ENCODE results near the gene PLCB2. TPM values are rescaled to one million over a fixed set of nuclear protein-coding genes. Genes with fewer than 3 reads are reported as not detected.

PLCB2 gene
- total RNA-seq, 3 donors from 2014 or later (not counting 1 experiment from before 2014, with no cell fraction given): 345 to 440 (median 432) TPM

- DNase-seq: peak; percentile 62 to 82
- H3K27ac Mint-ChIP-seq: no peak overlapping the region
- no peak overlapping the region for H3K4me3 ChIP-seq (ENCODE audit: low read length)
Measured at GRCh38 chr15:40344631-40345120, 36.9 kb upstream of the PLCB2 start.

GRCh38 chr15:40344217-40344616 lies 36.5 kb upstream of the PLCB2 start:
- Histone ChIP-seq H3K27ac (ENCODE audit: low read length) (no peak overlapping the region), H3K27me3 (ENCODE audit: control insufficient read depth, insufficient read depth, low read length) (no peaks in the 10 kb centered on the region), H3K4me3 (ENCODE audit: low read length) (no peak overlapping the region), H3K36me3 (ENCODE audit: control insufficient read depth, insufficient read depth, low read length) (no peaks in the 10 kb centered on the region), H3K9me3 (ENCODE audit: control insufficient read depth, insufficient read depth, low read length) (no peaks in the 10 kb centered on the region), H3K4me1 (ENCODE audit: control insufficient read depth, insufficient read depth, low read length) (peaks cover 17% of the 10 kb centered on the region)
- no peak for DNase-seq
- Mint-ChIP-seq H3K4me3 (no peak overlapping the region), H3K9me3 (no peaks in the 10 kb centered on the region), H3K36me3 (no peaks in the 10 kb centered on the region), H3K4me1 (peaks cover 0 to 5% of the 10 kb centered on the region in 2 donors), H3K27ac (no peak overlapping the region), H3K27me3 (ENCODE audit: low read depth in 2 of 2) (no peaks in the 10 kb centered on the region)
- intact Hi-C loops (cut with micrococcal nuclease): loop anchor here (1.0 kb wide), 1 partner anchor 77 kb away; no protein-coding TSS in a partner anchor
- peak in 1 of 3 donors; percentile 12 for ATAC-seq
- TF ChIP-seq CTCF (IDR thresholded peaks at IDR 0.05): no peak
- 45% methylated on average over 6 of the region's 6 CpGs for WGBS (ENCODE audit: insufficient coverage)

More at GRCh38 chr15:40344631-40345120, 36.9 kb upstream of the PLCB2 start:
- peak; percentile 77 for TF ChIP-seq CTCF (IDR thresholded peaks at IDR 0.05)
- intact Hi-C loops (cut with micrococcal nuclease): loop anchor here (1.0 kb wide), 1 partner anchor 77 kb away; no protein-coding TSS in a partner anchor
- Mint-ChIP-seq H3K9me3 (no peaks in the 10 kb centered on the region), H3K4me3 (no peak overlapping the region), H3K27me3 (ENCODE audit: low read depth in 2 of 2) (no peaks in the 10 kb centered on the region), H3K4me1 (peaks cover 0 to 5% of the 10 kb centered on the region in 2 donors), H3K36me3 (no peaks in the 10 kb centered on the region)
- Histone ChIP-seq H3K4me1 (ENCODE audit: control insufficient read depth, insufficient read depth, low read length) (peaks cover 17% of the 10 kb centered on the region), H3K36me3 (ENCODE audit: control insufficient read depth, insufficient read depth, low read length) (no peaks in the 10 kb centered on the region), H3K27me3 (ENCODE audit: control insufficient read depth, insufficient read depth, low read length) (no peaks in the 10 kb centered on the region), H3K27ac (ENCODE audit: low read length) (no peak overlapping the region), H3K9me3 (ENCODE audit: control insufficient read depth, insufficient read depth, low read length) (no peaks in the 10 kb centered on the region)
- 32% methylated on average over 15 of the region's 15 CpGs for WGBS (ENCODE audit: insufficient coverage)
- peak; percentile 74 to 99 (median 94) for ATAC-seq

GRCh38 chr15:40343512-40343911 lies 35.8 kb upstream of the PLCB2 start:
- DNase-seq: no peak
- ATAC-seq: no peak
- no peaks in the 10 kb centered on the region for H3K9me3 ChIP-seq (ENCODE audit: control insufficient read depth, insufficient read depth, low read length)
- Mint-ChIP-seq H3K4me3 (no peak overlapping the region), H3K4me1 (peaks cover 0 to 5% of the 10 kb centered on the region in 2 donors), H3K27me3 (ENCODE audit: low read depth in 2 of 2) (no peaks in the 10 kb centered on the region), H3K27ac (no peak overlapping the region), H3K9me3 (no peaks in the 10 kb centered on the region), H3K36me3 (no peaks in the 10 kb centered on the region)
- no peak overlapping the region for H3K4me3 ChIP-seq (ENCODE audit: low read length)
- H3K36me3 ChIP-seq (ENCODE audit: control insufficient read depth, insufficient read depth, low read length): no peaks in the 10 kb centered on the region
- no peak overlapping the region for H3K27ac ChIP-seq (ENCODE audit: low read length)
- 85% methylated on average over 10 of the region's 10 CpGs for WGBS (ENCODE audit: insufficient coverage)
- intact Hi-C loops (cut with micrococcal nuclease): no loop called here
- peaks cover 17% of the 10 kb centered on the region for H3K4me1 ChIP-seq (ENCODE audit: control insufficient read depth, insufficient read depth, low read length)
- no peaks in the 10 kb centered on the region for H3K27me3 ChIP-seq (ENCODE audit: control insufficient read depth, insufficient read depth, low read length)
- no peak for TF ChIP-seq CTCF (IDR thresholded peaks at IDR 0.05)
